Suprapubic skin (tissue), 4 donors: ENCODE measurements around the gene BLOC1S5. TPM values are rescaled to one million over a fixed set of nuclear protein-coding genes. Genes with fewer than 3 reads are reported as not detected.

ENCODE experiments used
- DNase-seq, 2 donors: peaks; one replicate each; pipeline ENCODE4 v3.0.0-alpha.2; 2019; ENCODE audit warnings: low spot score in 2 of 2
- H3K27ac ChIP-seq: fragments of 200-600 bp; sonication (generic); one replicate; pipeline ENCODE4 v1.5.1; 2019
- H3K27me3 ChIP-seq: fragments of 200-600 bp; sonication (generic); one replicate; pipeline ENCODE4 v1.5.1; 2019
- H3K36me3 ChIP-seq: fragments of 200-600 bp; sonication (generic); one replicate; pipeline ENCODE4 v1.5.1; 2019
- H3K4me1 ChIP-seq: fragments of 200-600 bp; sonication (generic); one replicate; pipeline ENCODE4 v1.5.1; 2019
- H3K4me3 ChIP-seq: fragments of 200-600 bp; sonication (generic); one replicate; pipeline ENCODE4 v1.5.1; 2019; ENCODE audit warnings: mild to moderate bottlenecking
- H3K9me3 ChIP-seq: fragments of 200-600 bp; sonication (generic); one replicate; pipeline ENCODE4 v1.5.1; 2019
- EP300 ChIP-seq: sonication (generic); formaldehyde crosslinking; IDR thresholded peaks from one replicate; pipeline ENCODE4 v1.6.1; 2017; ENCODE audit warnings: antibody characterized with exemption
- POLR2A ChIP-seq, 2 donors: fragments of 450-650 bp; IDR thresholded peaks; one replicate each; pipeline ENCODE4 v1.6.1; 2017; ENCODE audit warnings: antibody characterized with exemption in 2 of 2, mild to moderate bottlenecking in 2 of 2, moderate library complexity in 2 of 2
- POLR2AphosphoS5 ChIP-seq, 3 donors: sonication (generic); formaldehyde crosslinking; IDR thresholded peaks; one replicate each; pipeline ENCODE4 v1.6.1; 2017; ENCODE audit warnings: antibody characterized with exemption in 3 of 3
- WGBS: methylation state at CpG from one replicate; pipeline ENCODE4 v1.1.5; 2018; 5-methylcytosine and 5-hydroxymethylcytosine counted together
- total RNA-seq, 4 donors: library from RNA; depleted of rRNA; stranded (reverse); fragments of >200 nt; gene quantifications; one replicate each; pipeline ENCODE4 v1.1.0, GENCODE V29; 2016
- TF ChIP-seq, protein P1 (sequence below), 2 donors: fragments of 200-600 bp in 1 of 2; fragments of 450-650 bp in 1 of 2; sonication (generic) in 1 of 2; IDR thresholded peaks; one replicate each; pipeline ENCODE4 v1.5.1; 2016 to 2019; ENCODE audit warnings: antibody characterized with exemption in 2 of 2, mild to moderate bottlenecking in 1 of 2, moderate library complexity in 1 of 2

BLOC1S5 gene
- total RNA-seq, 4 donors from 2014 or later: 9.1 to 13.6 (median 9.7) TPM

DNA sequence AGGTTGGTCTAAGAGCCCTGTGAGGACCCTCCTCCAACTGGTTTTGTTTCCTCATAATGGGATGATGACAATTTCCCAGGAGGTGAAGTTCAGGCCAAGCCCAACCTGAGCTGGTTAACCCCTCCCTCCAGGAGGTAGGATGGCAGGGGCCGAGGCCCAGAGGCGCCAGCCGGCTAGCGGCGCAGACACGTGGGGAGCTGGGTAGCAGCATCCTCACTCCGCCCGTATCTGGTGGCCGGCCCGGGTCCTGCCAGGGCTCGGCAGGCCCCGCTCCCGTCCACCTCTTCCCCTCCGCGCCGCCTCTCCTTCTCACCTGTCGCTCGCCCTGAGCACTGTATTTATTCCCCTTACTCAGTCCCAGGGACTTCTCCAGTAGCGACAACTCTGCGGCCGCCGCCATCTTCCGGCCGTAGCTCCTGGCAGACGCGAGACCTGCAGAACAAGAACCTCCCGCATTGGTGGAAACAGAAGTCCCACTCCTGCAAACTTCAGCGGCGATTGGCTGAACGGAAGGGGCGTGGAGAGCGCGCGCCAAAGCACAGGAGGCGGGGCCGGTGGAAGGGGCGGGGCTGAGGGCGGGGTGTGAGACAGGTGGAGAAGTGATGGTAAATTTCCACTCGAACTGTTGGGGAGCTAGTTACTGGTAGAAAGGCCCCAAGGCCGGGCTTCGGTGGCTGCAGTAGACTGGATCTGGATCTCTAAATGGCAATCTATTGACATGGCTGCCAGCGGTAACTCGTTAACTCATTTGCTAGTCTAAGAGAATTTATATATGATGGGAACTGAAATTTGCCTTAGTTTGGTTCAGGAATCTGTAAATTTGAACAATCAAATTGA lies 38.2 kb upstream of the BLOC1S5 start, which contains the start of gene EEF1E1:
Gene EEF1E1 (minus strand): TSS at position 427 of the 837 bp plus-strand sequence. CDS start 27 bp downstream, at position 400.
- Histone ChIP-seq H3K27me3 (peaks cover 13% of the 10 kb centered on the region), H3K36me3 (no peaks in the 10 kb centered on the region), H3K9me3 (no peaks in the 10 kb centered on the region), H3K4me1 (peaks cover 16% of the 10 kb centered on the region), H3K27ac (peak within 1 kb of the TSS; percentile 35), H3K4me3 (peak within 1 kb of the TSS; percentile 89)
- WGBS: 4% methylated on average over 23 of the region's 43 CpGs
- DNase-seq: peak; percentile 96
- peak in 1 of 3 donors; percentile 45 for TF ChIP-seq POLR2AphosphoS5 (IDR thresholded peaks at IDR 0.05)
- TF ChIP-seq POLR2A (IDR thresholded peaks at IDR 0.05): no peak
- TF ChIP-seq, protein P1, sequence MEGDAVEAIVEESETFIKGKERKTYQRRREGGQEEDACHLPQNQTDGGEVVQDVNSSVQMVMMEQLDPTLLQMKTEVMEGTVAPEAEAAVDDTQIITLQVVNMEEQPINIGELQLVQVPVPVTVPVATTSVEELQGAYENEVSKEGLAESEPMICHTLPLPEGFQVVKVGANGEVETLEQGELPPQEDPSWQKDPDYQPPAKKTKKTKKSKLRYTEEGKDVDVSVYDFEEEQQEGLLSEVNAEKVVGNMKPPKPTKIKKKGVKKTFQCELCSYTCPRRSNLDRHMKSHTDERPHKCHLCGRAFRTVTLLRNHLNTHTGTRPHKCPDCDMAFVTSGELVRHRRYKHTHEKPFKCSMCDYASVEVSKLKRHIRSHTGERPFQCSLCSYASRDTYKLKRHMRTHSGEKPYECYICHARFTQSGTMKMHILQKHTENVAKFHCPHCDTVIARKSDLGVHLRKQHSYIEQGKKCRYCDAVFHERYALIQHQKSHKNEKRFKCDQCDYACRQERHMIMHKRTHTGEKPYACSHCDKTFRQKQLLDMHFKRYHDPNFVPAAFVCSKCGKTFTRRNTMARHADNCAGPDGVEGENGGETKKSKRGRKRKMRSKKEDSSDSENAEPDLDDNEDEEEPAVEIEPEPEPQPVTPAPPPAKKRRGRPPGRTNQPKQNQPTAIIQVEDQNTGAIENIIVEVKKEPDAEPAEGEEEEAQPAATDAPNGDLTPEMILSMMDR (IDR thresholded peaks at IDR 0.05): no peak
- no peak for TF ChIP-seq EP300

GRCh38 chr6:8100159-8100854 lies 36.1 kb upstream of the BLOC1S5 start:
- 93% methylated on average over 8 of the region's 8 CpGs for WGBS
- no peaks in the 10 kb centered on the region for H3K27me3 ChIP-seq
- H3K27ac ChIP-seq: no peak overlapping the region
- no peak for DNase-seq
- peaks cover 18% of the 10 kb centered on the region for H3K36me3 ChIP-seq
- peaks cover 16% of the 10 kb centered on the region for H3K4me1 ChIP-seq
- no peak overlapping the region for H3K4me3 ChIP-seq
- TF ChIP-seq, protein P1 (IDR thresholded peaks at IDR 0.05): no peak
- no peak for TF ChIP-seq EP300
- no peak for TF ChIP-seq POLR2A (IDR thresholded peaks at IDR 0.05)
- TF ChIP-seq POLR2AphosphoS5 (IDR thresholded peaks at IDR 0.05): no peak
- H3K9me3 ChIP-seq: no peaks in the 10 kb centered on the region

- no peaks in the 10 kb centered on the region for H3K27me3 ChIP-seq
- no peak overlapping the region for H3K4me3 ChIP-seq
- H3K9me3 ChIP-seq: no peaks in the 10 kb centered on the region
- peaks cover 66% of the 10 kb centered on the region for H3K36me3 ChIP-seq
- 96% methylated on average over 3 of the region's 3 CpGs for WGBS
- no peak for DNase-seq
- no peak overlapping the region for H3K27ac ChIP-seq
- no peaks in the 10 kb centered on the region for H3K4me1 ChIP-seq
- TF ChIP-seq POLR2AphosphoS5 (IDR thresholded peaks at IDR 0.05) (no peak), POLR2A (IDR thresholded peaks at IDR 0.05) (no peak), EP300 (no peak)
- TF ChIP-seq, protein P1 (IDR thresholded peaks at IDR 0.05): no peak
Measured at GRCh38 chr6:8090650-8091049, 26.5 kb upstream of the BLOC1S5 start.

- Histone ChIP-seq H3K36me3 (peaks cover 51% of the 10 kb centered on the region), H3K4me1 (peaks cover 3% of the 10 kb centered on the region), H3K4me3 (no peak overlapping the region), H3K27me3 (no peaks in the 10 kb centered on the region), H3K9me3 (no peaks in the 10 kb centered on the region), H3K27ac (no peak overlapping the region)
- no peak for DNase-seq
- WGBS: 93% methylated on average over 2 of the region's 2 CpGs
- TF ChIP-seq POLR2A (IDR thresholded peaks at IDR 0.05) (no peak), EP300 (no peak), POLR2AphosphoS5 (IDR thresholded peaks at IDR 0.05) (no peak)
- TF ChIP-seq, protein P1 (IDR thresholded peaks at IDR 0.05): no peak
Measured at GRCh38 chr6:8088886-8089285, 24.7 kb upstream of the BLOC1S5 start.
